Lung (tissue), 12 donors: ENCODE data around the gene RSPH9. TPM values are rescaled to one million over a fixed set of nuclear protein-coding genes. Genes with fewer than 3 reads are reported as not detected.
"Not testable (repeated sequence)": the region's sequence is repeated elsewhere in the genome, so short reads cannot be mapped to it uniquely, and the experiment has no call there.

ENCODE experiments used
- ATAC-seq: fragments of 200-7000 bp; cut with Tn5 transposase; one replicate; pipeline ENCODE4 v1.9.1; 2020; ENCODE audit warnings: moderate number of reproducible peaks; ENCODE audit not compliant: insufficient read depth, low FRiP score
- DNase-seq, 3 donors: peaks; one replicate each; pipeline ENCODE4 v3.0.0-alpha.2; 2013 to 2017
- H3K27ac ChIP-seq, 2 donors: one replicate each; pipeline ENCODE4 v1.5.1; 2013; ENCODE audit warnings: mild to moderate bottlenecking in 2 of 2, moderate library complexity in 2 of 2, control low read depth in 1 of 2, inconsistent platforms in 1 of 2, low read depth in 1 of 2, low read length in 1 of 2
- H3K27me3 ChIP-seq, 3 donors: one replicate each; pipeline ENCODE4 v1.5.1; 2013; ENCODE audit warnings: low read length in 2 of 3; ENCODE audit not compliant: control insufficient read depth in 3 of 3, insufficient read depth in 3 of 3
- H3K36me3 ChIP-seq, 4 donors: one replicate each; pipeline ENCODE4 v1.5.1; 2013; ENCODE audit warnings: low read length in 4 of 4, mild to moderate bottlenecking in 1 of 4, moderate library complexity in 1 of 4; ENCODE audit not compliant: control insufficient read depth in 4 of 4, insufficient read depth in 4 of 4
- H3K4me1 ChIP-seq, 5 donors: one replicate each; pipeline ENCODE4 v1.5.1; 2013; ENCODE audit warnings: low read length in 5 of 5, mild to moderate bottlenecking in 2 of 5, moderate library complexity in 1 of 5; ENCODE audit not compliant: control insufficient read depth in 5 of 5, insufficient read depth in 5 of 5
- H3K4me3 ChIP-seq: one replicate; pipeline ENCODE4 v1.5.1; 2013; ENCODE audit warnings: mild to moderate bottlenecking, control low read depth, moderate library complexity
- H3K9ac ChIP-seq, 2 donors: one replicate each; pipeline ENCODE4 v1.5.1; 2013; ENCODE audit warnings: low read length in 2 of 2, control low read depth in 1 of 2; ENCODE audit not compliant: insufficient read depth in 1 of 2
- H3K9me3 ChIP-seq, 4 donors: one replicate each; pipeline ENCODE4 v1.5.1; 2013; ENCODE audit warnings: low read length in 3 of 4, mild to moderate bottlenecking in 1 of 4, moderate library complexity in 1 of 4; ENCODE audit not compliant: control insufficient read depth in 4 of 4, insufficient read depth in 3 of 4
- WGBS, 2 donors: extraction: QIAGEN DNeasy Blood & Tissue Kit; methylation state at CpG; one replicate each; pipeline ENCODE4 v1.1.7; 2013; 5-methylcytosine and 5-hydroxymethylcytosine counted together
- polyA plus RNA-seq, 2 donors: library from polyadenylated mRNA; stranded (reverse); fragments of 200-250 nt; gene quantifications; one replicate each; pipeline ENCODE4 v1.2.1, GENCODE V29; 2013
- total RNA-seq, 2 donors: library from RNA; depleted of rRNA in 1 of 2; stranded (reverse); fragments of >200 nt in 1 of 2; gene quantifications; one replicate each; pipeline ENCODE4 v1.2.1, GENCODE V29; 2014 to 2021
- TF ChIP-seq, protein P1 (sequence below): IDR thresholded peaks from 2 replicates; pipeline ENCODE4 v1.5.1; 2012; ENCODE audit warnings: mild to moderate bottlenecking; ENCODE audit errors: control extremely low read depth, extremely low read depth
- donor health status: control.
- donor health status: control.
- donor health status: Bipolar disorder and iron deficiency.
- donor health status: healthy.
- donor health status: DM: yes; HTN: yes; CAD: no.

Gene RSPH9
- total and polyA plus RNA-seq, 4 donors: 1.7 to 6.4 (median 4.6) TPM

DNA sequence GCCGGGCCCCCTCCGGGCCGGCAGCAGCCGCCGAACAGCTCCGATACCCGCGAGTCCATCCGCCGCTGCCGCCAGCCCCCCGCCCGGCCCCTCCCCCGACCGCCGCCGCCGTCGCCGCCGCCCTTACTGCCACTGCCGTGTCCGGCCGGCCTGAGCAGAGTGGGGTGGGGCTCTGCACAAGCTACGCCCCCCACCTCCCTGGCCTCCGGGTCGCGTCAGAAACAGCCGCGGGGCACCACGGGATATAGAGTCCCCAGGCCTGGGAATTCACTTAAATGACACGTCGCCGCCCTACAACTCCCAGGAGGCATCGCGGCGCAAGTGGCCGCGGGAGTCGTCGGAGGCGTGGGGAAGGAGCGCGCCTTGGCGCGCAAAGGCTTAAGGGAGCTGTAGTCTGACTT is 15.7 kb upstream of the RSPH9 start, which contains the start of gene GTPBP2:
Gene GTPBP2 (minus strand): TSS at position 161 of the 401 bp plus-strand sequence. CDS start 102 bp downstream, at position 59.
- TF ChIP-seq, protein P1, sequence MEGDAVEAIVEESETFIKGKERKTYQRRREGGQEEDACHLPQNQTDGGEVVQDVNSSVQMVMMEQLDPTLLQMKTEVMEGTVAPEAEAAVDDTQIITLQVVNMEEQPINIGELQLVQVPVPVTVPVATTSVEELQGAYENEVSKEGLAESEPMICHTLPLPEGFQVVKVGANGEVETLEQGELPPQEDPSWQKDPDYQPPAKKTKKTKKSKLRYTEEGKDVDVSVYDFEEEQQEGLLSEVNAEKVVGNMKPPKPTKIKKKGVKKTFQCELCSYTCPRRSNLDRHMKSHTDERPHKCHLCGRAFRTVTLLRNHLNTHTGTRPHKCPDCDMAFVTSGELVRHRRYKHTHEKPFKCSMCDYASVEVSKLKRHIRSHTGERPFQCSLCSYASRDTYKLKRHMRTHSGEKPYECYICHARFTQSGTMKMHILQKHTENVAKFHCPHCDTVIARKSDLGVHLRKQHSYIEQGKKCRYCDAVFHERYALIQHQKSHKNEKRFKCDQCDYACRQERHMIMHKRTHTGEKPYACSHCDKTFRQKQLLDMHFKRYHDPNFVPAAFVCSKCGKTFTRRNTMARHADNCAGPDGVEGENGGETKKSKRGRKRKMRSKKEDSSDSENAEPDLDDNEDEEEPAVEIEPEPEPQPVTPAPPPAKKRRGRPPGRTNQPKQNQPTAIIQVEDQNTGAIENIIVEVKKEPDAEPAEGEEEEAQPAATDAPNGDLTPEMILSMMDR: no peak
- Histone ChIP-seq H3K27me3 (no peaks in the 10 kb centered on the region), H3K4me3 (peak within 1 kb of the TSS; percentile 59), H3K9me3 (no peaks in the 10 kb centered on the region), H3K9ac (peak within 1 kb of the TSS; percentile 78 to 97), H3K4me1 (peaks cover 3 to 25% (median 8%) of the 10 kb centered on the region in 5 donors), H3K36me3 (peaks cover 6 to 24% (median 18%) of the 10 kb centered on the region in 4 donors), H3K27ac (peak within 1 kb of the TSS; percentile 96 to 99)
- DNase-seq: peak; percentile 99 to 100 (median 100)
- 1% methylated on average over 43 to 46 of the region's 46 CpGs for WGBS, 2 donors
- peak; percentile 91 for ATAC-seq

DNA sequence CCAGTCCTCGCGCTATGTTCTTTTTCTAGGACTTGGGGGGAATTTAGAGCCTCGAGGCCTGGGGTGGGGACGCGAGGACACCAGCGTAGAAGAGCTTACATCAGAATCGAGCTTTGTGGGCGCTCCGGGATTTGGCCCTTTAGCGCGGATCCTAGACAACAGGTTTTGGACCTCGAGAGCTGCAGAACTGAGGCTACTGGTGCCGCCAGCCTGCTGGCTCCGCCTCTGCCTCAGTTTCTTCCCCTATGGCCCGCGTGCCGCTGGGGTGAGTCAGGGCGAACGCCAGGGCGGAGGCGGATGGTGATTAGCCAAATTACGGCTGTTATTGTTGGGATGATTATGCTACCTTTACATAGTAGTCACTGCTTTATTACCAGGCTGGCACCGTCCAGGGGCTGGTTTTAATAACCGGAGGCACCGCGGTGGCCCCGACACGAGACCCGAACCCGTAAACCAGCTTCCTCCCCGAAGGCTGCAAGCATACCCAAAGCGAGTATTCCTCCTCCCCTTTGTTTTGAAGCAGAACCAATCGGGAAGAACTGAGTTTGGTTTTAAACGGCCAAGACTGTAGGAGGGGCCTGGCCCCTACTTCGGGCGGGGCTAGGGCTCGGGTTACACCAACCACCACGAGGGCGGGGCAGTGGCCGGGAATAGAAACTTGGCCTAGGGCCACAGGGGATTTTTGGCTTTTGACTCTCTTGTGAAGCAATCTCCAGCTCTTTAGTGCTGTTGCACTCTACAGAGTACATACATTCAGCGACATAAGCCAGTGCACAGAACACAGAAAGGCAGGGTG is 15.1 kb upstream of the RSPH9 start:
- no peaks in the 10 kb centered on the region for H3K27me3 ChIP-seq
- peak overlapping the region; percentile 78 to 94 for H3K9ac ChIP-seq
- H3K36me3 ChIP-seq: peaks cover 4 to 20% (median 12%) of the 10 kb centered on the region in 4 donors
- TF ChIP-seq, protein P1: no peak
- peak overlapping the region; percentile 96 to 99 for H3K27ac ChIP-seq
- peak; percentile 99 to 100 (median 100) for DNase-seq
- peak overlapping the region; percentile 57 for H3K4me3 ChIP-seq
- WGBS, 2 donors: 0% methylated on average over 41 of the region's 41 CpGs
- H3K9me3 ChIP-seq: no peaks in the 10 kb centered on the region
- peaks cover 3 to 25% (median 8%) of the 10 kb centered on the region in 5 donors for H3K4me1 ChIP-seq
- ATAC-seq: peak; percentile 87

DNA sequence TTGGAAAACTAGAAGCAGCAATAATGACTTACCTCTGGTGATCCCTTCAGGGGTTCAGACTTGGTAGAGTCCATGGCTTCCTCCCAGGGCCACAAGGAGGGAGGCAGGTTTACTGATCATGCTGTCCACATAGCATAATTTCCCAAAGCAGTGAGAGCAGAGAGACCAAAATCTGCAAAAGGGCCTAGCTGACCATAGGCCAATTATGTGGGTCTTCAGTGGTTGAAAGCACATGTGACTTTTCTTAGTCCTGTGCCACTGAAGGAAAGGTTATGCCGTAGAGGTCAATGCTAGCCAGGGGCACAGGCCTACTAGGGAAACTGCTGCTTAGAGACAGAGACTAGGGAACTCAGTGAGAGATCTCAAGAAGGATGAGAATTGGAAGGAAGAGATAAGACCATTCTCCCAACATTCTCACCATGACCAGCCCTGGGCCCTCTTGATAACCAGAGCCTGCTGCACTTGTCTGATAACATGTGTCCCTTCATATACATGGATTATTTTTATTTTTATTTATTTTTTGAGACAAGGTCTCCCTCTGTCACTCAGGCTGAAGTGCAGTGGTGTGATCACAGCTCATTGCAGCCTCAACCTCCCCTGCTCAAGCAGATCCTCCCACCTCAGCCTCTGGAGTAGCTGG is 13.7 kb upstream of the RSPH9 start:
- no peak overlapping the region for H3K4me3 ChIP-seq
- H3K27me3 ChIP-seq: no peaks in the 10 kb centered on the region
- TF ChIP-seq, protein P1: no peak
- H3K36me3 ChIP-seq: peaks cover 0 to 7% (median under 1%) of the 10 kb centered on the region in 4 donors
- H3K9ac ChIP-seq: no peak overlapping the region
- H3K9me3 ChIP-seq: no peaks in the 10 kb centered on the region
- WGBS, 2 donors: 95 to 96% methylated on average over 1 of the region's 1 CpG
- DNase-seq (peak in 1 of 3 donors; percentile 6), ATAC-seq (no peak)
- no peak overlapping the region for H3K27ac ChIP-seq
- peaks cover 3 to 30% (median 10%) of the 10 kb centered on the region in 5 donors for H3K4me1 ChIP-seq

- peaks cover 4 to 21% (median 11%) of the 10 kb centered on the region in 5 donors for H3K4me1 ChIP-seq
- WGBS, 2 donors: 92 to 93% methylated on average over 7 of the region's 7 CpGs
- not testable (repeated sequence) for H3K4me3 ChIP-seq, H3K9ac ChIP-seq, DNase-seq, H3K27ac ChIP-seq, H3K9me3 ChIP-seq, H3K36me3 ChIP-seq, H3K27me3 ChIP-seq, ATAC-seq
These were observed 11.8 kb upstream of the RSPH9 start for GRCh38 chr6:43633002-43633401.
